Subcutaneous abdominal adipose tissue (tissue), 5 donors: ENCODE measurements around the gene KCNH6.

Experiments
- H3K27ac ChIP-seq: one replicate; pipeline ENCODE4 v1.7.0; 2013; ENCODE audit warnings: low read depth, mild to moderate bottlenecking, inconsistent platforms, low read length, moderate library complexity
- H3K27me3 ChIP-seq, 5 donors: one replicate each; pipeline ENCODE4 v1.7.0; 2013; ENCODE audit warnings: low read length in 5 of 5, inconsistent platforms in 1 of 5; ENCODE audit not compliant: control insufficient read depth in 5 of 5, insufficient read depth in 4 of 5
- H3K36me3 ChIP-seq, 5 donors: one replicate each; pipeline ENCODE4 v1.7.0; 2013; ENCODE audit warnings: low read length in 5 of 5; ENCODE audit not compliant: control insufficient read depth in 5 of 5, insufficient read depth in 5 of 5
- H3K4me1 ChIP-seq, 5 donors: one replicate each; pipeline ENCODE4 v1.7.0; 2013; ENCODE audit warnings: low read length in 5 of 5, mild to moderate bottlenecking in 3 of 5, moderate library complexity in 1 of 5; ENCODE audit not compliant: control insufficient read depth in 5 of 5, insufficient read depth in 5 of 5
- H3K4me3 ChIP-seq, 5 donors: one replicate each; pipeline ENCODE4 v1.7.0; 2013; ENCODE audit warnings: low read length in 5 of 5, low read depth in 1 of 5
- H3K9ac ChIP-seq, 5 donors: one replicate each; pipeline ENCODE4 v1.7.0; 2013; ENCODE audit warnings: low read length in 5 of 5, mild to moderate bottlenecking in 4 of 5, moderate library complexity in 3 of 5
- H3K9me3 ChIP-seq, 5 donors: one replicate each; pipeline ENCODE4 v1.7.0; 2013; ENCODE audit warnings: low read length in 5 of 5; ENCODE audit not compliant: control insufficient read depth in 5 of 5
- donor health status: healthy.
- donor health status: healthy.
- donor health status: healthy.
- donor health status: healthy.
- donor health status: healthy.

Gene KCNH6

GRCh38 chr17:63538693-63539595 lies 15.8 kb downstream of the KCNH6 start:
- H3K9ac ChIP-seq, result no peak overlapping the region
- no peaks in the 10 kb centered on the region for H3K9me3 ChIP-seq
- H3K27me3 ChIP-seq, result peaks cover 27 to 29% (median 28%) of the 10 kb centered on the region in 5 donors
- H3K27ac ChIP-seq, result no peak overlapping the region
- peaks cover 0 to 8% (median 7%) of the 10 kb centered on the region in 5 donors for H3K4me1 ChIP-seq
- no peak overlapping the region for H3K4me3 ChIP-seq
- H3K36me3 ChIP-seq, result no peaks in the 10 kb centered on the region

- no peak overlapping the region for H3K27ac ChIP-seq
- no peak overlapping the region for H3K9ac ChIP-seq
- H3K27me3 ChIP-seq, result peaks cover 21 to 29% (median 26%) of the 10 kb centered on the region in 5 donors
- no peak overlapping the region for H3K4me3 ChIP-seq
- no peaks in the 10 kb centered on the region for H3K36me3 ChIP-seq
- H3K9me3 ChIP-seq, result no peaks in the 10 kb centered on the region
- H3K4me1 ChIP-seq, result peaks cover 0 to 8% (median 7%) of the 10 kb centered on the region in 5 donors
These were observed 17.4 kb downstream of the KCNH6 start for GRCh38 chr17:63540590-63540989.

GRCh38 chr17:63542218-63542545 lies 19.0 kb downstream of the KCNH6 start:
- Histone ChIP-seq H3K27ac (no peak overlapping the region), H3K9ac (no peak overlapping the region), H3K4me3 (no peak overlapping the region), H3K9me3 (no peaks in the 10 kb centered on the region), H3K4me1 (peaks cover 0 to 8% (median 7%) of the 10 kb centered on the region in 5 donors), H3K36me3 (no peaks in the 10 kb centered on the region), H3K27me3 (peaks cover 21 to 28% (median 25%) of the 10 kb centered on the region in 5 donors)

GRCh38 chr17:63542942-63543821 lies 20.0 kb downstream of the KCNH6 start:
- Histone ChIP-seq H3K27me3 (peaks cover 16 to 22% (median 18%) of the 10 kb centered on the region in 5 donors), H3K4me3 (no peak overlapping the region), H3K27ac (no peak overlapping the region), H3K4me1 (peaks cover 0 to 4% (median 2%) of the 10 kb centered on the region in 5 donors), H3K36me3 (no peaks in the 10 kb centered on the region), H3K9ac (no peak overlapping the region), H3K9me3 (no peaks in the 10 kb centered on the region)

GRCh38 chr17:63543822-63544420 lies 20.8 kb downstream of the KCNH6 start:
- peaks cover 9 to 16% (median 11%) of the 10 kb centered on the region in 5 donors for H3K27me3 ChIP-seq
- no peak overlapping the region for H3K9ac ChIP-seq
- H3K4me3 ChIP-seq, result no peak overlapping the region
- no peaks in the 10 kb centered on the region for H3K9me3 ChIP-seq
- H3K4me1 ChIP-seq, result no peaks in the 10 kb centered on the region
- H3K36me3 ChIP-seq, result no peaks in the 10 kb centered on the region
- no peak overlapping the region for H3K27ac ChIP-seq

DNA sequence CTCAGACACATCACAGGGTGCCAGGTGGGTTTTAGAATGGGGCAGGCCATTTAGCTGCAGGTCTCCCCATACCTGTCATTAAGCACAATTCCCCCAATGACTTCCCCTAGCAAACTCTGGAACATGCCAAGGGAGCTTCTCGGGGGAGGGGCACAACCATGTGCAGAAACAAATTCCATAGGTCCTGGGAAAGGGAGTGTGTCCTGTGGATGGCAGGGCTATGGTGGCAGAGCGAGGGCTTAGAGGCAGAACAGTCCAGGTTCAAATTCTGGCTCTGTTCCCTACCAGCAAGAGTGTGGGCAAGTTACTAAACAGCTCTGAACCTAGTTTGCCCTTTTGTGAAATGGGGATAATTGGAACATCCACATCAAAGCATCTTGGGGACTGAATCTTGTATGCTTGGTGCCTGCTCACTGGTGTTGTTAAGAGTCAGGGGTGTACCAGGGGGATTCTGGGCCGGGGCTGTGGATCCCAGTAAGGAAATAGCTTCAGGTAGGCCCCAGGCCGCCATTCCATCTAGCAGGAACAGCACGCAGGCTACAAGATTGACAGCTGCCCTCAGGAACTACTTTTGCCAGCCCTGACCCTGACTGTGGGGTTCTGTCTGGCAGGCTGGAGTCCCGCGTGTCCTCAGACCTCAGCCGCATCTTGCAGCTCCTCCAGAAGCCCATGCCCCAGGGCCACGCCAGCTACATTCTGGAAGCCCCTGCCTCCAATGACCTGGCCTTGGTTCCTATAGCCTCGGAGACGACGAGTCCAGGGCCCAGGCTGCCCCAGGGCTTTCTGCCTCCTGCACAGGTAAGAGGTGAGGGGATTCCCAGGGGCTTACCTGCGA lies 21.5 kb downstream of the KCNH6 start:
- H3K4me1 ChIP-seq, result peaks cover 0 to 7% (median 5%) of the 10 kb centered on the region in 5 donors
- H3K9ac ChIP-seq, result no peak overlapping the region
- no peak overlapping the region for H3K27ac ChIP-seq
- H3K27me3 ChIP-seq, result peaks cover 1 to 8% (median 3%) of the 10 kb centered on the region in 5 donors
- no peaks in the 10 kb centered on the region for H3K36me3 ChIP-seq
- H3K9me3 ChIP-seq, result no peaks in the 10 kb centered on the region
- H3K4me3 ChIP-seq, result no peak overlapping the region

DNA sequence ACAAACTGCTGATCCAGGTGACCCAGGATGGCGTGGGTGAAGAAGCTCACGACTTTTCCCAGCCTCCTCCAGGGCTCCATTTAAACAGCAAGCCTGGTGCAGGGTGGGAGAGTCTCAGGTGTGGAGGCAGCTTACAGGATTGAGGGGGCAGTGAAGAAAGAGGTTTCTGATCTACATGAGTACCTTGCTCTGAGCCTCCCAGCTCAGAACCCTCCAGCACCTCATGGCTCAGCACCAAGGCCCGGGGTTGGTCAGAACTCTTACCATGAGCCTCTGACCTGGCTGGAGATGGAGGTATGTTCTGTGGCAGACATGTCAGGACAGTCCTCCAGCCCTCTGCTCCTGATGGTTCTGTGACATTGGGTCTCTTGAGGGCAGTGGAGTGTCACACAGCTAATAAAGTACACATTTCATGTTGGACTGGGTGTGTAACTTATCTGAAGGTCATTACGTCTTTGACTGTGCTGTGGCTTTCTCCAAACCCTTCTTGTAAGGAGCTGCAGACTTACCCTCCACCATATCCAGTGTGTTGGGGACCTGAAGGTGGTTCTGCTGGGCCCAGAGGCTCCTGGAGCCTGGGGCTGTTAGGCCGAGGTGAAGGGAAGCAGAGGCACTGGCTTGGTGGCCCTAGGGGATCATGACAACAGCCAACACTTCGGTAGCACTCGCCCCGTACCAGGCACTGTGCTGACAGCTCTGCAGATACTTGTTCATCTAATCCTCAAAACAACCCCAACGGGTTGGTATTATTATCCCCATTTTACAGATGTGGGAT lies 23.3 kb downstream of the KCNH6 start:
- H3K4me3 ChIP-seq, result no peak overlapping the region

DNA sequence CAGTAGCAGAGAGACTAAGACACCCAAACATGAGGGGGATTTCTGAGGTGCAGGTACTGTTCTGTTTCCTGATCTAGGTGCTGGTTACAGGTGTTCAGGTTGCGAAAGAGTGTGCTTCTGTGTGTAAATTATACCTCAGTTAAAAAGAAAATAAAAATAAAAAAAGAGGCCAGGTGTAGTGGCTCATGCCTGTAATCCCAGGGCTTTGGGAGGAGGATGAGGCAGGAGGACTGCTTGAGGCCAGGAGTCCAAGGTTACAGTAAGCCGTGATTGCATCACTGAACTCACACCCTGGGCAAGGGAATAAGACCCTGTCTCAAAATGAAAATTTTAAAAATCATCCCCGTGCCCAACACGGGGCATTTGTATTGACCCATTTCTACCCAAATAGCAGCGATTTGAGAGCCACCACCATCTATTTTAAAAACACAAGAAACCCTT lies 23.9 kb downstream of the KCNH6 start:
- no peaks in the 10 kb centered on the region for H3K9me3 ChIP-seq
- no peaks in the 10 kb centered on the region for H3K36me3 ChIP-seq
- no peak overlapping the region for H3K27ac ChIP-seq
- peaks cover 0 to 2% (median 0%) of the 10 kb centered on the region in 5 donors for H3K27me3 ChIP-seq
- peaks cover 1 to 19% (median 17%) of the 10 kb centered on the region in 5 donors for H3K4me1 ChIP-seq
- H3K4me3 ChIP-seq, result no peak overlapping the region
- no peak overlapping the region for H3K9ac ChIP-seq

More for the DNA sequence above, 23.3 kb downstream of the KCNH6 start:
- Histone ChIP-seq H3K27ac (no peak overlapping the region), H3K9ac (no peak overlapping the region), H3K4me1 (peaks cover 1 to 14% (median 12%) of the 10 kb centered on the region in 5 donors), H3K36me3 (no peaks in the 10 kb centered on the region), H3K27me3 (peaks cover 0 to 7% (median 0%) of the 10 kb centered on the region in 5 donors), H3K9me3 (no peaks in the 10 kb centered on the region)
